Right renal cortex interstitium (tissue), 3 donors: ENCODE data around the gene KCTD13. TPM values are rescaled to one million over a fixed set of nuclear protein-coding genes. Genes with fewer than 3 reads are reported as not detected.

Experiments
- DNase-seq, 3 donors: peaks; one replicate each; pipeline ENCODE4 v3.0.0-alpha.2; 2013; ENCODE audit warnings: low read depth in 3 of 3, low spot score in 2 of 3
- polyA plus RNA-seq, 3 donors: library from polyadenylated mRNA; unstranded; fragments of 120-200 nt; gene quantifications; one replicate each; pipeline ENCODE4 v1.2.1, GENCODE V29; 2013; ENCODE audit not compliant: insufficient read length in 3 of 3

Gene KCTD13
- polyA plus RNA-seq, 3 donors, result 13.8 to 15.7 (median 14.2) TPM

- DNase-seq, result no peak
These were observed 68.8 kb downstream of the KCTD13 start for GRCh38 chr16:29857133-29857760.

Other genes with a start within 250 kb of the KCTD13 start
- 100 to 1,000 TPM; 115 to 144 (median 131) TPM for gene QPRT, start 247.0 kb downstream of the KCTD13 start, polyA plus RNA-seq
- gene C16orf54, start 180.2 kb downstream of the KCTD13 start, polyA plus RNA-seq, result under 1 TPM; 0.17 to 0.28 (median 0.26) TPM
- gene ZG16, start 148.0 kb downstream of the KCTD13 start, polyA plus RNA-seq, result under 1 TPM in 1 of 3 donors, not detected in 2; 0.06 TPM
- gene KIF22, start 135.5 kb downstream of the KCTD13 start, polyA plus RNA-seq, result 10 to 100 TPM; 67.5 to 70.9 (median 68.8) TPM
- 100 to 1,000 TPM; 273 to 320 (median 302) TPM for gene MAZ, start 119.7 kb downstream of the KCTD13 start, polyA plus RNA-seq
- gene PRRT2, start 114.0 kb downstream of the KCTD13 start, polyA plus RNA-seq, result 10 to 100 TPM in 1 of 3 donors, 1 to 10 TPM in 2; 6.5 to 12.4 (median 8.4) TPM
- gene PAGR1, start 110.1 kb downstream of the KCTD13 start, polyA plus RNA-seq, result 10 to 100 TPM; 28.0 to 30.5 (median 29.7) TPM
- 10 to 100 TPM; 18.1 to 22.6 (median 20.0) TPM for gene MVP, start 105.8 kb downstream of the KCTD13 start, polyA plus RNA-seq
- gene CDIPT, start 63.0 kb downstream of the KCTD13 start, polyA plus RNA-seq, result 100 to 1,000 TPM in 1 of 3 donors, 10 to 100 TPM in 2; 85.9 to 102 (median 89.9) TPM
- gene SEZ6L2, start 26.7 kb downstream of the KCTD13 start, polyA plus RNA-seq, result 10 to 100 TPM in 1 of 3 donors, 1 to 10 TPM in 2; 9.0 to 10.8 (median 9.5) TPM
- gene ASPHD1, start 25.7 kb downstream of the KCTD13 start, polyA plus RNA-seq, result under 1 TPM; 0.52 to 0.87 (median 0.54) TPM
- 100 to 1,000 TPM in 1 of 3 donors, 10 to 100 TPM in 2; 93.1 to 107 (median 96.3) TPM for gene TMEM219, start 35.9 kb upstream of the KCTD13 start, polyA plus RNA-seq
- 10 to 100 TPM; 33.6 to 36.9 (median 36.4) TPM for gene TAOK2, start 47.6 kb upstream of the KCTD13 start, polyA plus RNA-seq
- gene HIRIP3, start 69.4 kb upstream of the KCTD13 start, polyA plus RNA-seq, result 10 to 100 TPM; 16.2 to 18.8 (median 18.0) TPM
- gene INO80E, start 70.0 kb upstream of the KCTD13 start, polyA plus RNA-seq, result 10 to 100 TPM; 34.5 to 37.9 (median 36.7) TPM
- 1 to 10 TPM; 1.6 to 2.3 (median 1.7) TPM for gene DOC2A, start 84.8 kb upstream of the KCTD13 start, polyA plus RNA-seq
- gene C16orf92, start 97.0 kb upstream of the KCTD13 start, polyA plus RNA-seq, result not detected
- under 1 TPM; 0.60 to 0.93 (median 0.90) TPM for gene TLCD3B, start 105.0 kb upstream of the KCTD13 start, polyA plus RNA-seq
- 100 to 1,000 TPM; 451 to 496 (median 456) TPM for gene ALDOA, start 139.5 kb upstream of the KCTD13 start, polyA plus RNA-seq
- gene PPP4C, start 149.8 kb upstream of the KCTD13 start, polyA plus RNA-seq, result 10 to 100 TPM; 80.0 to 95.1 (median 92.9) TPM
- under 1 TPM; 0.65 to 0.88 (median 0.79) TPM for gene TBX6, start 165.7 kb upstream of the KCTD13 start, polyA plus RNA-seq
- gene YPEL3, start 170.0 kb upstream of the KCTD13 start, polyA plus RNA-seq, result 10 to 100 TPM; 41.4 to 49.2 (median 42.2) TPM
- gene GDPD3, start 187.3 kb upstream of the KCTD13 start, polyA plus RNA-seq, result 1 to 10 TPM; 8.5 to 9.9 (median 9.8) TPM
- gene MAPK3, start 197.0 kb upstream of the KCTD13 start, polyA plus RNA-seq, result 10 to 100 TPM; 71.4 to 92.7 (median 84.1) TPM